IPS-NIHi7 (cell line): ENCODE data around the gene GRM3.
A peak's percentile ranks its signal among the peaks of the same experiment; 100 is the strongest.

ENCODE experiments used
- DNase-seq: peaks from one replicate; pipeline ENCODE4 v3.0.0; 2012; ENCODE audit warnings: mixed read lengths; ENCODE audit errors: extremely low spot score

GRM3 gene

DNA sequence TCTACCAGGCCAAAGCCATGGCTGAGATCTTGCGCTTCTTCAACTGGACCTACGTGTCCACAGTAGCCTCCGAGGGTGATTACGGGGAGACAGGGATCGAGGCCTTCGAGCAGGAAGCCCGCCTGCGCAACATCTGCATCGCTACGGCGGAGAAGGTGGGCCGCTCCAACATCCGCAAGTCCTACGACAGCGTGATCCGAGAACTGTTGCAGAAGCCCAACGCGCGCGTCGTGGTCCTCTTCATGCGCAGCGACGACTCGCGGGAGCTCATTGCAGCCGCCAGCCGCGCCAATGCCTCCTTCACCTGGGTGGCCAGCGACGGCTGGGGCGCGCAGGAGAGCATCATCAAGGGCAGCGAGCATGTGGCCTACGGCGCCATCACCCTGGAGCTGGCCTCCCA, 142.7 kb downstream of the GRM3 start:
- DNase-seq: no peak

DNA sequence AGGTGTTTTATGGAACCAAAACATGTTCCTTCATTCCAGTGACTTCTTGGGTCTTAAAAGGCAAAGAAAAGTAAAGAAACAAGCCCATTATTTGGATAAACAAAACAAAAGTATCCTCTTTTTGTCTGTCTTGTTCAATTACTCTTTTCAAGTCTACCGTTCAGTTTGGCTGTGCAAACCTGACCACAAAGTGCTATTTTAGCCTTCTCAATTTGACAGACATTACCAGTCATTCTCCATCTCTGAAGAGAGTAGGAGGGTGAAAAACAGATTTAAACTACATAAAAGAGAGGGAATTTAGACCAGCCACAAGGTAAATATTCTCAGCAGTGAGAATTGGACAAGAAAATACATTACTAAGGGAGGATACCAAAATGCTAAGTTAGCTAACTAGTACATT, 145.2 kb downstream of the GRM3 start:
- no peak for DNase-seq

DNA sequence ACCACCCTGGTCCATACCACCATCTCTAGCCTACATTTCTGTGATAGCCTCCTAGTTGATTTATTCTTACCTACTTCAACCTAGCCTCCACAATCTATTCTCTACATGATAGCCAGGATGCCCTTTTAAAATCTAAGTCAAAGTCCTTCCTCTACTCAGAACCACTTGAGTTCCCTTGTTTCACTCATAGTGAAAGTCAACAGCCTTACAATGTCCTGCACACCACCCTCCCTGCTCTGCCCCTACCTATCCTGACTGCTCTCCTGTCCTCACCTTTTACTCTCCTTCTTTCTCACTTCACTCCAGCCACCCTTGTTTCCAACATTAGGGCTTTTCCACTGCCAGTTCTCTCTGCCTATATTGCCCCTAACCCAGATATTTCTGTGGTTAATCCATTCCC, 146.7 kb downstream of the GRM3 start:
- DNase-seq: no peak

DNA sequence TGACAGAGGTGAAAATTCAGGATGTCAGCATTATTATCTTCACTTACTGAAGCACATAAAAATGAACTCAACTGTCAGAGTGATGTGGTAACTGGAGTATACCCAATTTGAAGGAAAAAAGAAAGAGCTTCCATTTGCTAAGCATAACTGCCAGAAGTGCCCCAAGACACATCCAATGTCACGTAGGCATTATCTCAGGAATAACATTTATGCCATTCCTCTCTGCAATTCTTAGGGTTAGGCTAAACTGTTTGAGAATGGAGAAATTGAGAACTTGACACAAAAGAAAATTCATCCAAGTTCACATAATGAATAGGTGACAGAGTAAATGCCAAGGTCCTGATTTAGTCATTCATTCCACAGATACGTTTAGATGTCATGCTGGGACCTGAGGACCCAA, 148.6 kb downstream of the GRM3 start:
- DNase-seq: no peak

DNA sequence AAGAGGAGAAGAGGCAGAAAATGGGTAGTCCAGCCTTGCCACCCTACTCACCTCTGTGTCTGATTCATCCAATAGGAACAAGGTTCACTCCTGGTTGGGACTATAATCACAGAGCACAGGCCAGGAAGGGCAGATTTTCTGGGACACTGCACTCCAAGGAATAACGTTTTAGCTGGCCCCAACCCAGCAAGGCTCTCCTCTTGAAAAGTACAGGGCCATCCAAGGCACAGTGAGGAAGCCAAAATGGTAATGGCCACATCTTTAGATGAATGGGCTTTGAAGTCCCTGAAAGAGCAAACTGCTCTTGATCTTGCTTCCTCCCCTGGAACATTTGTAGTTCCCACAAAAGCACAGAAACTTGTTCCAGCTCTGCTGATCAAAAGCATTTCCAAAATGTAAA, 149.4 kb downstream of the GRM3 start:
- DNase-seq: no peak

DNA sequence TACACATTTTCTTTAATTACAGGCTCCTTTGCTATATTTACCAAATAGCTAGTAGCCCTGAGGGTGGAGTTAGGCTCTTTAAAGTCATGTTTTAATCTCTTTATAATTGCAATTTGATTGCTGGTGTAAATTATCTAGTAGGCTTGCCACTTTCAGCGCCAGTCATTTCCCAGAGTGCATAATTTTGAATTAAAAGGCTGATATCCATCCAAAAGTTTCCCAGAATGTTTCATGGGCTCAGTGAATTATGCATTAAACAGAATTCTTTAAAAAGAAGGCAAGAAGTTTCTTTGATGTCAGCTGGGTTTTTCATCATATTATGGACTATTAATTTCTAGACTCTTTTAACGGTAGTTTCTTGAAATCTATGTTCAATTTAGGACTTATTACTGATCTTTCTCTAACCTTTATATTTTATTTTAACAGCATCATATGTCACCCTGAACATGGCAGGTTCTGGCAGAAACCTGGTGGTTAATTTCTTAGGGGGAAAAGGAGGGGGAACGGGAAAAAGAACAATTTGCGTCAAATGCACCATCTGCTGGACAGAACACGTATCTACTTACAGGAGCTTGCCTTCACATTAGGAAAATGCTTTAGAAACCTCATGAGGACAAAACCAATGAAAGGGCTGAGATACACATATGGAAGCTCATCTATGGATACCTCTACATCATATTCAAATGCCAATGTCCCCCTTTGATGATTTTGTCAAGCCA, 171.1 kb downstream of the GRM3 start:
- DNase-seq: peak; percentile 56

DNA sequence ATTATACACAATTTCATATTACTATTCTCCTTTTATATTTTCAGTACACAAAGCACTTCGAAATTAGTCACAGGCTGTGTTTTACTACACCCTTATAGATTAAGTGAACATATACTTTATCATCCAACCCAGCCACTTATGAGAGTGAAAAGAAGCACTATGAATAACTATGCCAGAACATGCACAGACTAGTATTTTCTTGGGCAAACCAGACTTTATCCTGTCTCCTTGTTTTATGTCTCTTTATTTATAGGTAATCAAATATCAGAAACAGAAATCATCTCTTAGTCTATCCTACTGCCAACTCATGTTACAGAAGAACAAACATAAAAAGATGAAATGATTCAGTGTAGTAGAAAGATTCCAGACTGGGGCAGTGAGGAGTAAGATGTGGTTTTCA, 171.8 kb downstream of the GRM3 start:
- no peak for DNase-seq

DNA sequence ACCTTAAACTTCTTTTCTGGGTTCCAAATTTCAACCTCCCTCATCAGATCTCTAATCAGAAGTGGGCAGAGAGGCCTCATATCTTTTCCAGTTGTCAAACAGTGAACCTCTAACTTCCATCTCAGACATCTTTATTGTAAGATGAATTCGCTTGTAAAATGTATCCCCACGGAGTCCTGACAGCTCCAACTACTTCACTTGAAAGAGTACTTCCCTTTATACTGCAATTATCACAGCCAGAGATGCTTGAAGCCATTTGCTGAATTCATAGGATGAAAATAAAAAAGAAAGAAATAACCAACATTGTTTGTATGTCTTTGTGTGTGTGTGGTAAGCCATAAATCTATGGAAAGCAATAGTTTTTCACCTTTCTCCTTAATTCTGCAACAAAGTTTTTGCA, 175.2 kb downstream of the GRM3 start:
- no peak for DNase-seq

DNA sequence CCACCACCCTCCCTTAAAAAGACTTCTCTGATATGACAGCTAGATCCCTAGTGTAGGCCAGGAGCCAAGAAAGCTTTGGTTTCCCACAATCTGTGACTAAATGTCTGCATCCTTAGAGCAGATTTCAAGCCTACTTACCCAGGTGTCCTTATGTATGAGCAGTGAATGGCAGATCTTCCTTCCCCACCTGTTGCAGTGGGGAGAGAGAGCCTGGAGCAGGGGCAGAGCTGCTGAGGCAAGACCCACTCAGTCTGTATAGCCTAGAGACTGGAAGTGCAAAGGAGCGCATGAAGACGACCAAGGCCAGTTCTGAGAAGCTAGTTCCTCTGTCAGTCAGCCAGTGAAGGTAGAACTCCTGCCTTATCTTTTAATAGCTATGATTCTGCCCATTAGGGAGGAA, 180.1 kb downstream of the GRM3 start:
- no peak for DNase-seq

DNA sequence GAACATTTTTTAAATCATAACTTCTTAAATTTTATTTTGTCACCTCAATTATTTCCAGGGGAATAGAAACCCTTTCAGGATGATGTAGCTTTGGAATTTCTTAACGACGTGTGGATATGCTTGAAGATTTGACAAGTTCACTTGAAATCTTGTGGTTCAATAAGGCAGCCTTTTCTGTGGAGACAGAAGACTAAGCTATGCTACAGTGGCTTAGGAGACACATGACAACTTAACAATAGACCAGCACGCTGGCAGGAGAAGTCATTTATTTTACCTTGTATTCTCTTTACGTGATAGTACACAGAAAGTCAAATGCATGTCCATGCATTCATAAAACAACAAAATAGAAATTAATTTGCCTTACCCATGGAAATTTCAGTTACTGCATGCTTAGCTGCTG, 181.6 kb downstream of the GRM3 start:
- DNase-seq: no peak

DNA sequence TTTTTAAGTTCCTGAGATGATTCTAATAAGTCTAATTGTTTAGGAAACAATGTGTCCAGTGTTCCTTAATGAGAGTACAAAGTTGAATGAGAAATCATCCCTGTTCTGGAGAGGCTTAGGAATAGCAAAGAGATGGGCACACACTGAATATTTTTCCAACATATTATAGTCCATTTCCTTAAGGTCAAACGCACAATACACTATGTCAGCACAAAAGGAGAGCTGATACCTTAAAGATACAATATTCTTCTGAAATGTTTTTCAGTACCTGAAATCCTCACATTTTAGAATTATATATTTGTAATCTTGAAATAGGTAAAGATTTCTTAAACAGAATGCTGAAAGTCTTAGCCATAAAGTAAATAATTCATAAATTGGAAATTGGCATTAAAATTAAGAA, 183.2 kb downstream of the GRM3 start:
- DNase-seq: no peak

DNA sequence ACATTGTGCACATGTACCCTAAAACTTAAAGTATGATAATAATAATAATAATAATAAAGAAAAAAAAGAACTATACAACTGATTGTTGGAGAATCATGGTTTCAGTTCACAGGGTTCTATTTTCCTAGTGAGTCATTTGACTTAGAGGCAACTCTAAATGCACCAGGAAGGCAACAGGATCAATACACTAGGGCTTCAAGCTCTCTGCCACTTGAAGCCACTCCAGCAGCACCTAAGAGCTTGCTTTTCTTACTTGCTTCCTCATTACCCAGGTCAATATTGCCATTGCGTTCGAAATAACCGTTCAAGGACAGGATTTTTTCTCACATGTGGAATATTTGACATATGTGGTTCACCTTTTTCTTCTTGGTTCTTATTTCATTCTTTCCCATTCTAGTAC, 189.7 kb downstream of the GRM3 start:
- no peak for DNase-seq

DNA sequence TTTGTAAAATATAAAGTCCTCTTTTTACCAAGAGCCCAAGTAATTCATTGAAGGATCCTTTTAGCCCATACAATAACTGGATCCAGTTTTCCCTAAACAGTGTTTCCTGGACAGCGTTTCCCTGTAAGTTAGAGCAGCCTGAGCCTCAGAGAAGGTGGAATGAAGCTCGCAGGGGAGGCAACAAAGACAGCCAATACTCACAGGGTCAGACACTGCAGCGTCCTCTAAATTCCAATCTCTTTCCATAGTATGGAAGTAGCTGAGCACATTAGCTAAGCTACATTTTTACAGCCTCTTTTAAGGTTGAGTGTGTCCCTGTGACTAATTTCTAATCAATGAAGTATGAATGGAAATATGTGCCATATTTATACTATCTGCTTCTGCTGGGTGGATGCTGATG, 193.5 kb downstream of the GRM3 start:
- no peak for DNase-seq

DNA sequence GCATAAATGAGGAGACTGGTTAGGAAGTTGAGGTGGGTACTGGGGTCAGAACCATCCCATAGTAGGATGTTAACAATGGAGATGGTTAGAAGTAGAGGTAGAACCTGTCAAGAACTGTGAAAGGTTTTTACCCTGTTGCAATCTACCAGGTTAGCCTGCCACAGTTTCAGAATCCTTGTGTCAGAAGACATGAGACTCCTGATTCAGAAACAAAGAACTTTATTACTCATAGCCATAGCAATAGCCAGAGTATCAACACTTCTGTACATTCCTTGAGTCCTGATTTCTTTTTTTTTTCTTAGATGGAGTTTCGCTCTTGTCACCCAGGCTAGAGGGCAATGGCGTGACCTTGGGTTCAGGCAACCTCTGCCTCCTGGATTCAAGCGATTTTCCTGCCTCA, 200.9 kb downstream of the GRM3 start:
- DNase-seq: no peak

DNA sequence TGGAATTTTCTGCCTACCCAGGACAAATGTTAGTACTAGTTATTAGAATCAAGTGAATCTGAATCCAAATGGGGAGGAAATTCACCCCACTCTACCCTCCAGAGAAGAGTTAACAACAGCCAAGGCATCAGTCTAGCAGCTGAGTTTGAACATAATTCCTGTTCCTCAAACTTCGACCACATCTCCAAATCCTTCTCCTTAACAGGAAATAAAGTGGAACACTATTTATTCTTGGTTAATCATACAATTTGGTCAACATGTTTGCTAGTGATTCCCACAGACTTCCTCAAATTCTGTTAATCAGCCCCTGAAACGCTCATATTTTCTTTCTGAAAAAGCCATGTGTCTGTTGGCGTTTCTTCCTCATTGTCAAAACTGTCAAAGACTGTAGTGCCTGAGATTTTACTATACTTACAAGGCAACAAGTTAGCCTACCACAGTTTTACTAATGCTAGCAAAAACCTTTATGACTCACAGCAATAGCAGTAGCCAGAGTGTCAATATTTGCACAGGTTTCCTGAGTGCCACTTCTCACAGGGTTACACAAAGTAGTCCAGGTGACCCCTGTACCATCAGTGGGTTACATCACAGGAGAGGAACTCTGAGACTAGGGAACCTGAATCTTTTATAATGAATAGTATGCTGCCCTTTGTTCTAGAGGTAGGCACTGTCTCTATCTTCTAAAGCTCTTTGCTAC, 202.9 kb downstream of the GRM3 start:
- no peak for DNase-seq

DNA sequence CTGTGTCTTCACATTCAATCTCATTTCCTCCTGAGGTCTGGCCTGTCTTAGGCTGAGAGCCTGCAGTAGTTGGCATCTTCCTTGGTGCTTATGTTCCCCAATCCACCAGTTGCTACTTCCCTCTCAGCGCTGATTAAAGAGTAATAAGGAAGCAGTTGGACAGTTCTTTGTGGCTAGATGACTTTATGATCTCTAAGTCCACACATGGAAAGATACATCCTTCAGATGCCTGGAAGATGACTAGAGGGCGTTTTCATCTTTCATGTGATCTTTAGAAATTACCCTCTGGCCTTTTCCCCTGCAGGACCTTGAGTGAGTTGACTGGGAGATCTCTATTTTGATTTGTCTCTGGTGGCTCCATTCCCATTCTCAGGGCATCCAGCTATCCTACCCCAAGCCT, 204.5 kb downstream of the GRM3 start:
- no peak for DNase-seq

DNA sequence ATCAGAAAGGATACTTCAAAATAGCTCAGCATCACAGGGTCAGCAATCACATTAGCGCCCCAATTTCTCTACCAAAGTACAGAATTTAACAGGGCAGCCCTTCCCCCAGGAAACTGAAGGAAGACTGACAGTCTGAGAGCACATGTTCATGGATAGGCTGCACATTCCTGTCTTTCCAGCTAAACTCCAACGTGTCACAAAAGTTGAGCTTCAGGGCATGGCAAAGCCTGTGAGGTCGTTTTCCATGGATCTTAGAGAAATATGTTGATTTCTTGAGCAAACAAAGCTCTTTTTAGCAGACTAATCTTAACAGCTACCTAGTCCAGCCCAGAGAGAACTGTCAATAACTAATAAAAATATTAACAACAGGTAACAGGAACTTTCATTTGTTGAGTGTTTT, 207.9 kb downstream of the GRM3 start:
- DNase-seq: no peak

DNA sequence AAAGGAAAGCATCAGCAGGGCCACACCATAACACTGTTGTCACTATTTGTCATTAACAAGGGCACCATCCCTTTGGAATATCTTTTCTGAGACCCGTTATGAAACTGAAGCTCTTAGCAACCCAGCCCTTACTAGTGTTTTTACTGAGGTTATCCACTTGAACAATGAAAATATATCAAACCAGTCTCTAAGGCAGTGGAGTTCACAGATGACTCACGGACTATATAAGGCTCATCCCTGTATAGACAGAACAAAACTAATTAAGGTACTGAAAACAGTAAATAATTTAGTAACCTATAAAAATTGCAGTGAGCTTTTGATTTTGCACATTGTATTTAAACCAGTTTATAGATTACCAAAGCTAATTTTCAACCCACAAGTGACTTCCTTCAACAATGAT, 219.7 kb downstream of the GRM3 start:
- no peak for DNase-seq

DNA sequence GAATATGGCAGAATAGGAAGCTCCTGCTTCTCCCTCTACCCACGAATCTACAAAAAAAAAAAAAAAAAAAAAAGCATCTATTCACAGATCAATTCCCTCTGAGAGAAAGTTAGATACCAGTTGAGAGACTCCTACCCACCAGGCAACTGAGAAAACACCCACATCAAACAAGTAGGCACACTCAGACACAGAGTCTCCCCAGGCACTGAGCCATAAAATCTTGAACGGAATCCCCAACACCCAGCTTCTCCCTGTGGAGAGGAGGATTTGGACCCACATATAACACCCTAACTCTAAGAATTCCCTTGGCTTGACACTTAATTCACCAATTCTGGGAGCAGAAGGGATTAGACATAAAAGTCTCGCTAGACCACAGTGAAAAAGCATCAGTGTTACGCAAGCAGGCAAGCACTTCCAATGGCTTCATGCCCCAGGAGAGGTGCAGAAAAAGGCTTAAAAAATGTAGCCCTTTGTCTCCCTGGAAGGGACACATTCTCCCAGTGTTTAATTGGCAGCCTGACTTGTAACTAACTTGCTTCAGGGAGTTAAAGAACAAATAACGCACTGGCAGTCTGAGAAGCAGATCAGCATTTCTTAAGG, 223.6 kb downstream of the GRM3 start:
- no peak for DNase-seq

DNA sequence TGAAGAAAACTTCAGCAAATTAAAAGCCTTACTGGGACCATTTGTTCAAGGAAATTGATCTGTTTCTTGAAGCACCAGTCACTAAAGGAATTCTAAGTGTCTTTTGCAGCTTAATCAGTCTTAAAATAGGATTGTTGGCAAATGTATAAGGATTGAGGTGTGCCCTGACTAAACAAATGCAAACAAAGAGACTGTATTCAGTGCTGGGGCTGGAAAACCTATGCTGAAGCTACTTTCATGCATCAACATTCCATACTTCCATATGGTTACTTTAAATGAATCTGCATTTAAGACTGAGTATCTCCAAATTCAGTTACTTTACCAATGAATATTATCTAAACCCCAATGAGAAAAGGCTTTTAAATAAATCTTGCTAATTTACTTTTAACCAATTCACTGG, 232.4 kb downstream of the GRM3 start:
- DNase-seq: no peak

DNA sequence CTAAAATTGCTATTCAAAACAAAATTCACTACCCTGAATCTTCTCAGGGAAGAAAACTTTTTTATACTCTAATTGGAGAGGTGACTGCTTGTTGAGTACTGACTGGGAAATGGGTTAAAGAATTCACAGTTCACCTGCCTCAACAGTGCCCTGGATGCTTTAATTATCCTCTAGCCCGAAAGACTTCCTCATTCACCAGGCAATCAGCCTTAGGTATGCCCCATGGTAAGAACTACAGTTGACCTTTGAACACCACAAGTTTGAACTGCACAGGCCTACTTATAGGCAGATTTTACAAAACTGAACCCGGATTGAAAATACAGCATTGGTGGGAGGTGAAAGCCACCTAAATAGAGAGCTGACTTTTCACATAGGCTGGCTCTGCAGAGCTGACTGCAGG, 240.4 kb downstream of the GRM3 start:
- DNase-seq: no peak

DNA sequence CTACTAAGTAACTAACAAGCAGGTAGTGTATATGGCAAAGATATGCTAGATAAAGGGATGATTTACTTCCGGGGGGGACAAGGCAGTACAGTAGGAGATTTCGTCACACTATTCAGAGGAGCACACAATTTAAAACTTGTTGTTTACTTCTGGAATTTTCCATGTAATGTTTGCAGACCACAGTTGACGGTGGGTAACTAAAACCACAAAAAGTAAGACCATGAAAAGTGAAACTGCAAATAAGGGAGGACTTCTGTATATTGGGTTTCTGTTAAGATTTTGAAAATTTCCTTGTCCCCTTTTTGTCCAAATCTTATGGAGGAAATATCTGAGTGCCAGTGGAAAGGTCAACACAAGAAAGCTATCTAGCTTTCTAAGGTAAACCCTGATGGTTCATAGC, 245.8 kb downstream of the GRM3 start:
- no peak for DNase-seq

DNA sequence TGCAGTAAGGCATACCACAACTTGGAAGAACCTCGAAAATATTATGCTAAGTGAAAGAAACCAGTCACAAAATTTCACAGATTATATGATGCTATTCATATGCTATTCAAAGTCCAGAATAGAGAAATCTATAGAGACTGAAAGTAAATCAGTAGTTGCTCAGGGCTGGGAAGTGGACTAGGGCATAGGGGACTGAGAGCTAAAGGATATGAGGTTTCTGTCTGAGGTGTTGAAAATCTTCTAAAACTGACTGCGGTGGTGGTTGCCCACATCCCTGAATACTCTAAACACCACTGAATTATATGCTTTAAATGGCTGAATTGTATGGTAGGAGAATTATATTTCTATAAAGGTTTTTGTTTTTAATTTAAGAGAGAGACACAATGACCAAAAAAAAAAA, 254.5 kb downstream of the GRM3 start:
- no peak for DNase-seq
